Right renal pelvis (tissue), 4 donors: ENCODE data around the gene GRAMD1B. TPM values are rescaled to one million over a fixed set of nuclear protein-coding genes. Genes with fewer than 3 reads are reported as not detected.

Source experiments
- DNase-seq, 4 donors: peaks; one replicate each; pipeline ENCODE4 v3.0.0-alpha.2; 2013; ENCODE audit warnings: low read depth in 4 of 4, low spot score in 3 of 4, missing footprints in 1 of 4
- polyA plus RNA-seq, 4 donors: library from polyadenylated mRNA; unstranded; fragments of 120-200 nt; gene quantifications; one replicate each; pipeline ENCODE4 v1.2.1, GENCODE V29; 2013; ENCODE audit not compliant: insufficient read length in 4 of 4

Gene GRAMD1B
- polyA plus RNA-seq, 4 donors, result 10.7 to 13.0 (median 12.1) TPM

- DNase-seq, result no peak
Measured at GRCh38 chr11:123607781-123608180, 177.7 kb downstream of the GRAMD1B start.

- DNase-seq, result no peak
Measured at GRCh38 chr11:123608371-123608770, 178.3 kb downstream of the GRAMD1B start.

- no peak for DNase-seq
Measured at GRCh38 chr11:123608945-123609344, 178.9 kb downstream of the GRAMD1B start.

- no peak for DNase-seq
Measured at GRCh38 chr11:123611698-123612097, 181.6 kb downstream of the GRAMD1B start.

- no peak for DNase-seq
Measured at GRCh38 chr11:123616505-123617198, 186.6 kb downstream of the GRAMD1B start.

GRCh38 chr11:123622576-123622975 lies 192.5 kb downstream of the GRAMD1B start:
- no peak for DNase-seq

- no peak for DNase-seq
Measured at GRCh38 chr11:123624974-123625373, 194.9 kb downstream of the GRAMD1B start.

GRCh38 chr11:123628936-123629683 lies 199.0 kb downstream of the GRAMD1B start:
- peak in 3 of 4 donors; percentile 40 to 57 (median 50) for DNase-seq

GRCh38 chr11:123630126-123630608 lies 200.1 kb downstream of the GRAMD1B start:
- DNase-seq, result no peak

GRCh38 chr11:123640029-123640428 lies 210.0 kb downstream of the GRAMD1B start:
- DNase-seq, result no peak

- DNase-seq, result peak in 1 of 4 donors; percentile 10
Measured at GRCh38 chr11:123640677-123641494, 210.8 kb downstream of the GRAMD1B start.

GRCh38 chr11:123641495-123641840 lies 211.4 kb downstream of the GRAMD1B start:
- DNase-seq, result no peak

- DNase-seq, result no peak
Measured at GRCh38 chr11:123642435-123642834, 212.4 kb downstream of the GRAMD1B start.

- DNase-seq, result no peak
Measured at GRCh38 chr11:123645286-123645975, 215.4 kb downstream of the GRAMD1B start.

GRCh38 chr11:123650901-123651300 lies 220.8 kb downstream of the GRAMD1B start:
- DNase-seq, result no peak

- DNase-seq, result no peak
Measured at GRCh38 chr11:123652599-123652998, 222.5 kb downstream of the GRAMD1B start.

- DNase-seq, result no peak
Measured at GRCh38 chr11:123653483-123653826, 223.4 kb downstream of the GRAMD1B start.

- peak in 2 of 4 donors; percentile 29 to 57 for DNase-seq
Measured at GRCh38 chr11:123653827-123654565, 223.9 kb downstream of the GRAMD1B start.

- peak; percentile 68 to 77 (median 70) for DNase-seq
Measured at GRCh38 chr11:123654566-123655081, 224.6 kb downstream of the GRAMD1B start, which contains the start of gene SCN3B. Gene SCN3B (minus strand): TSS chr11:123654624. CDS start chr11:123653801, 823 bp downstream.
